Measurements from ENCODE around the gene BMPR1A.

The BMPR1A gene

DNA sequence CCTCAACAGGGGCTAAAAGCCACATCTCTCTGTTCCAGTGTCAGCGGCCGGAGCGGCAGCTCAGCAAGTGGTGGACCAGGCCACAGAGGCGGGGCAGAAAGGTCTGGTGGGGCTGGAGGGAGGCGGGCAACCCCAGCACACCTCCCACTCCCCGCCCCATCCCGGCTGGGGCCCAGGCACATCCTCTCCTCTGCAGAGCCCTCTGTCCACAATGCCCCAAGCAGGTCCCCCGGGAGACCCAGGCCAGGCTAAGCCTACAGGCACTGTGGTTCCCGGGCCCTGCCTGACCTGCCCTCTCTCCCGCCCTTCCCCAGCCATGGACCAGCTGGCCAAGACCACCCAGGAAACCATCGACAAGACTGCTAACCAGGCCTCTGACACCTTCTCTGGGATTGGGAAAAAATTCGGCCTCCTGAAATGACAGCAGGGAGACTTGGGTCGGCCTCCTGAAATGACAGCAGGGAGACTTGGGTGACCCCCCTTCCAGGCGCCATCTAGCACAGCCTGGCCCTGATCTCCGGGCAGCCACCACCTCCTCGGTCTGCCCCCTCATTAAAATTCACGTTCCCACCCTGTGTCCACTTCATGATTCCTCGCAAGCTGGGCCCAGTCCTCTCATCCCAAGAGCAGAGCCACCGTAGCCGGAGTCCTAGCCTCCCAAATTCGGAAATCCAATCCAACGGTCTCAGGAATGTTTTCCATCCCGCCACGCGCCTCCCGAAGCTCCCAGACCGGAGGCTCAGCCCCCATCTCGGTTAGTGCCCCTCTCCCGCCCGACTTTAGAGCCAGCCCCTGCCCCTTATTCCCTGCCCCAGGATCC, 214.0 kb downstream of the BMPR1A start:
- TF ChIP-seq, protein P1, sequence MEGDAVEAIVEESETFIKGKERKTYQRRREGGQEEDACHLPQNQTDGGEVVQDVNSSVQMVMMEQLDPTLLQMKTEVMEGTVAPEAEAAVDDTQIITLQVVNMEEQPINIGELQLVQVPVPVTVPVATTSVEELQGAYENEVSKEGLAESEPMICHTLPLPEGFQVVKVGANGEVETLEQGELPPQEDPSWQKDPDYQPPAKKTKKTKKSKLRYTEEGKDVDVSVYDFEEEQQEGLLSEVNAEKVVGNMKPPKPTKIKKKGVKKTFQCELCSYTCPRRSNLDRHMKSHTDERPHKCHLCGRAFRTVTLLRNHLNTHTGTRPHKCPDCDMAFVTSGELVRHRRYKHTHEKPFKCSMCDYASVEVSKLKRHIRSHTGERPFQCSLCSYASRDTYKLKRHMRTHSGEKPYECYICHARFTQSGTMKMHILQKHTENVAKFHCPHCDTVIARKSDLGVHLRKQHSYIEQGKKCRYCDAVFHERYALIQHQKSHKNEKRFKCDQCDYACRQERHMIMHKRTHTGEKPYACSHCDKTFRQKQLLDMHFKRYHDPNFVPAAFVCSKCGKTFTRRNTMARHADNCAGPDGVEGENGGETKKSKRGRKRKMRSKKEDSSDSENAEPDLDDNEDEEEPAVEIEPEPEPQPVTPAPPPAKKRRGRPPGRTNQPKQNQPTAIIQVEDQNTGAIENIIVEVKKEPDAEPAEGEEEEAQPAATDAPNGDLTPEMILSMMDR (IDR thresholded peaks at IDR 0.05) = no peak

DNA sequence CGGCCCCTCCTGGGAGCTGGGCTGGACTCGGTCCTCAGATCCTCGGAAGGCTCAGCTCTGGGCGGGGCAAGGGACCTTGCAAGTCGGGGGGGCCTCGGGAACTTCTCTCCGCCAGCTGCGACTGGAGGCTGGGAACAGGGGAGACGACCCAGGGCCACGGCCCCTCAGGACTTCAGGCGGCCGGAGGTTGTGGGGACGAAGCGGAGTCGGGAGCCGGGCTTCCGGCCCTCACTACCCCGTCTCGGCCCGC, 214.5 kb downstream of the BMPR1A start:
- TF ChIP-seq, protein P1 (IDR thresholded peaks at IDR 0.05) = no peak

DNA sequence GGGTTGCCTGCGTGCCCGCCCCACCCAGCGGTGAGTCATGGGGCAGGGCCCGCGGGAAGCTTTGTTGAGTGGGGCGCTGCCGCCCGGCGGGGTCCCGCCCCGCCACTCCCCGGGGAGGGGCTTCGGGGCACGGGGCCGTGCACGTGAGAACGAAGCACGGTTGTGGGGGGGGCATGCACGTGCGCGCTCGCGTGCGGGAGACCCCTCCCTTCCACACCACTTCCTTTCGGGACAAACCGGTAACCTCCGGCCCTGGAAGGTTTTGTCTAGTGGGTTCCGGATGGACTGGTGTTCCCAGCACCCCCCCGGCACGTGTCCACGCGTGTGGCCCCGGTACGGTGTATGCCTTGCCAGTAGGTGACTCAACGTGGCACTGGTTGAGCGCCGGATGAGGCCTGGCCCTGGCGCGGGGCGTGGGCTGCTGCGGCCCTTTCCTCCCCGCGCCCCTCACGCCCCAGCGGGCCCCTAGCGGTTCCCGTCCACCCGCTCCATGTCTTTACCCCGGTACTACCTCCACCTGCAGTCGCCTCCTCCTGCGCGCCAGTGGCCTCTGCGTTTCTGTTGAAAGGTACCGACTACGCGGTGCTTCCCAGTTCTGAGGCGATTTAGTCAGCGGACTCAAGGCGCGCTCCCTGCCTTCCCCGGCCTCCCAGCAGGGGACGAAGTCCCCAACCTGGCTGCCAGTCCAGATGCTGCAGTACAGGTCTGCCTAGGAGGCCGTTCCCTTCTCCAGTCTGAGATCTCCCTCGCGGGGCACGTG, 215.0 kb downstream of the BMPR1A start:
- TF ChIP-seq, protein P1 (IDR thresholded peaks at IDR 0.05) = no peak

DNA sequence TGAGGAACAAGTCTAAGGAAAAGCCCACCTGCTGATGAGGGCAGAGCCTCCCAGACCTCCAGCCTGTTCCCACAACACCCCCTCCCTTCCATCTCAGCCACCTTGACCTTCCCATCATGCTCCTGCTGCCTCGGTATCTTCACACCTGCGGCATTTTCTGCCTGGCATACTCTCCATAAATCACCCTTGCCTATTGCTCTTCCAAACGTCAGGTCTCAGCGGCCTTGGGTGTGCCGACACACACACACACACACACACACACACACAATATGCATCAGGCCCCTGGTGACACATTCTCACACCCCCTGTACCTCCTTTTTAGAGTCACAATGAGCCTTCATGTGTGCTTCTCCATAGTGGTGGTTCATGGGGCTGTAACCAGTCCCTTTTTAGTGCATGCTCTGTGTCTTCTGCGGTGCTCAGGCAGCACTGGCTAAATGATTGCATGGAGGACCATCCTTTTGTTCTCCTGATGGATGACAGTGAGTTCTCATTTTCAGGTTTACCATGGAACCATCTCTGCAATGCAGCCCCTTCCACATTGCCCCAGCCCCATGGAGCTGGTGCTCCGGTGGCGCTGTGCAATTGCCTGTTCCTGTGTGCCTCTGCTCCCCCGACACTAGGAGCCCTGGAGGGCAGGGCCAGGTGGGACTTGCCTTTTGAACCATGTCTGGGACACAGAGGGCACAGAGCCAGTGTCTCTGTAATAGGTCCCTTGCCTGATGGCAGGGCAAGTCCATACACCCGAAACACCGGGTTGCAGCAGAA, 216.4 kb downstream of the BMPR1A start:
- TF ChIP-seq, protein P1 (IDR thresholded peaks at IDR 0.05) = no peak

DNA sequence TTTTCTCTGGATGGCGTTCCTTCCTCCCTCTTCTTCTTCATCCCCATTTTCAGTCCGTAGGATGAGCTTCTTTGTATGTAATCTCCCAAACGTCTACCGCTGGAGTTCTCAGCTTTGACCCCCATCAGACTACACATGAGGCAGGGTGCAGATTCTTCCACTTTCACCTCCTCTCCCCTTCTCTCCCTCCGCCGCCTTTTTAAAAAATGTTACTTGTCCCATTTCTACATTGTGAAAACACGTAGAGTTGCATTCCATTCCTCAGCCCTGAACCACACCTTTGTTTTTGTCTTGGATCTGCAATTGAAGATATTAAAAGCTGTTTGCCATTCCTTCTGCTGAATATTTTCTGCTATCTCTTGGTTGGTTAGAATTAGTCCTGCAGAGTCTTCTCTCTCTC, 218.1 kb downstream of the BMPR1A start:
- TF ChIP-seq, protein P1 (IDR thresholded peaks at IDR 0.05) = no peak

DNA sequence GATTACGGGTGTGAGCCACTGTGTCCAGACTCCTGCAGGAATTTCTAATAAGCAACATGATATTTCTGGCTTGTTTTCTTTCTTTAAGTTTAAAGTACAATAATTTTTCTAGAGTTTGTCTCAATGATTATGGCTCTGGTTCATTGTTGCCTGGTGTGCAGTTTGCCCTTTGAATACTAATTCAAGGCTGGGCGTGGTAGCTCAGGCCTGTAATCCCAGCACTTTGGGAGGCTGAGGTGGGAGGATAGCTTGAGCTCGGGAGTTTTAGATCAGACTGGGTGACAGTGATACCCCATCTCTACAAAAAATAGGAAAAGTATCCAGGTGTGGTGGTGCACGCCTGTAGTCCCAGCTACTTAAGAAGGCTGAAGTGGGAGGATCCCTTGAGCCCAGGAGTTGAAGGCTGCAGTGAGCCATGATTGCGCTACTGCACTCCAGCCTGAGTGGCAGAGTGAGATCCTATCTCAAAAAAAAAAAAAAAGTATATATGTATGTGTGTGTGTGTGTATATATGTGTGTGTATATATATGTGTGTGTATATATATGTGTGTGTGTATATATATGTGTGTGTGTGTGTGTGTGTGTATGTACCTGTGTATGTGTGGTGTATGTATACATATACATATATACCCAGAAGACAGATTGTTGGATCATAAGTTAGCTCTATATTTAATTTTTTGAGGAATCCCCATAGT, 220.1 kb downstream of the BMPR1A start:
- TF ChIP-seq, protein P1 (IDR thresholded peaks at IDR 0.05) = no peak

DNA sequence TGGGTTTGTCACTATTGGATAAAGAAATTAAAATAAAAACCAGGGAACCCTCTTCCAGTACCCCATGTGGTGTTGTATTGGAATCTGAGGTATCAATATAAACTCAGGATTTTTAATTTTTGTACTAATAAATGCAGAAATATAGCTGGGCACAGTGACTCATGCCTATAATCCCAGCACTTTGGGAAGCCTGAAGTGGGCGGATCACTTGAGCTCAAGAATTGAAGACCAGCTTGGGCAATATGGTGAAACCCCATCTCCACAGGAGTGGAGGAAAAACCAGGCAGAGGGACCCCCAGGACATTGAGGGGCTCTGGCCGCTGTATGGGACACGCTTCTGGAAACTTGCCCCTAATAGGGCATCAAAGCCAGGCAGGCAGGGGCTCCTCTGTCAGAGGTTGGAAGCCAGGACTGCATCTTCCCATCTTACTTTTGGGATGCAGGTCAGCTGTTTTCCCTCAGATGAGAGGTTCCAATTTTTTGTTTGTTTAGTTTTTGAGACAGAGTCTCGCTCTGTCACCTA, 222.9 kb downstream of the BMPR1A start:
- TF ChIP-seq, protein P1 (IDR thresholded peaks at IDR 0.05) = no peak
